NCI-H1105 treated with DMSO at 0.1 percent for 48 hours (cell line): ENCODE measurements around the gene RAPGEF1.
"Not testable (repeated sequence)": the region's sequence is repeated elsewhere in the genome, so short reads cannot be mapped to it uniquely, and the experiment has no call there.

Source experiments
- DNase-seq: peaks from one replicate; lab custom pipeline; 2025; lab: John Stamatoyannopoulos, UW

The RAPGEF1 gene

GRCh38 chr9:131739959-131740648 is at the start of gene RAPGEF1:
Gene RAPGEF1 (minus strand): TSS chr9:131740076. CDS start chr9:131739830, 246 bp downstream.
- DNase-seq, result peak; percentile 6

GRCh38 chr9:131788851-131789250 is 49.0 kb upstream of the RAPGEF1 start:
- no peak for DNase-seq

- no peak for DNase-seq
These were observed 48.0 kb upstream of the RAPGEF1 start for GRCh38 chr9:131787838-131788237.

GRCh38 chr9:131784748-131785501 is 45.0 kb upstream of the RAPGEF1 start:
- no peak for DNase-seq

- peak; percentile 16 for DNase-seq
These were observed 41.2 kb upstream of the RAPGEF1 start for GRCh38 chr9:131781069-131781468.

- DNase-seq, result no peak
These were observed 36.6 kb upstream of the RAPGEF1 start for GRCh38 chr9:131776473-131776872.

- DNase-seq, result no peak
These were observed 36.2 kb upstream of the RAPGEF1 start for GRCh38 chr9:131776036-131776435.

GRCh38 chr9:131774636-131775035 is 34.8 kb upstream of the RAPGEF1 start:
- no peak for DNase-seq

GRCh38 chr9:131773911-131774379 is 34.1 kb upstream of the RAPGEF1 start:
- DNase-seq, result no peak

GRCh38 chr9:131772940-131773339 is 33.1 kb upstream of the RAPGEF1 start:
- no peak for DNase-seq

- no peak for DNase-seq
These were observed 31.8 kb upstream of the RAPGEF1 start for GRCh38 chr9:131771646-131772045.

GRCh38 chr9:131769361-131769760 is 29.5 kb upstream of the RAPGEF1 start:
- DNase-seq, result no peak

GRCh38 chr9:131764568-131764967 is 24.7 kb upstream of the RAPGEF1 start:
- DNase-seq, result no peak

GRCh38 chr9:131762356-131762932 is 22.6 kb upstream of the RAPGEF1 start:
- DNase-seq, result peak; percentile 63

GRCh38 chr9:131759017-131759647 is 19.3 kb upstream of the RAPGEF1 start:
- peak; percentile 48 for DNase-seq

GRCh38 chr9:131757549-131757948 is 17.7 kb upstream of the RAPGEF1 start:
- no peak for DNase-seq

- peak; percentile 74 for DNase-seq
These were observed 15.8 kb upstream of the RAPGEF1 start for GRCh38 chr9:131755541-131756198.

- DNase-seq, result peak; percentile 45
These were observed 15.0 kb upstream of the RAPGEF1 start for GRCh38 chr9:131754846-131755245.

GRCh38 chr9:131753751-131754150 is 13.9 kb upstream of the RAPGEF1 start:
- DNase-seq, result not testable (repeated sequence)

GRCh38 chr9:131752231-131752884 is 12.5 kb upstream of the RAPGEF1 start:
- no peak for DNase-seq

GRCh38 chr9:131748411-131748955 is 8.6 kb upstream of the RAPGEF1 start:
- DNase-seq, result no peak
